Medulla oblongata (tissue), 1 donor: Measurements from ENCODE around the gene BBX.

Experiments
- DNase-seq: peaks from one replicate; pipeline ENCODE4 v3.0.0-alpha.2; 2015; ENCODE audit errors: extremely low spot score

BBX gene

GRCh38 chr3:107837895-107838612 lies 315.3 kb downstream of the BBX start:
- DNase-seq = no peak

DNA sequence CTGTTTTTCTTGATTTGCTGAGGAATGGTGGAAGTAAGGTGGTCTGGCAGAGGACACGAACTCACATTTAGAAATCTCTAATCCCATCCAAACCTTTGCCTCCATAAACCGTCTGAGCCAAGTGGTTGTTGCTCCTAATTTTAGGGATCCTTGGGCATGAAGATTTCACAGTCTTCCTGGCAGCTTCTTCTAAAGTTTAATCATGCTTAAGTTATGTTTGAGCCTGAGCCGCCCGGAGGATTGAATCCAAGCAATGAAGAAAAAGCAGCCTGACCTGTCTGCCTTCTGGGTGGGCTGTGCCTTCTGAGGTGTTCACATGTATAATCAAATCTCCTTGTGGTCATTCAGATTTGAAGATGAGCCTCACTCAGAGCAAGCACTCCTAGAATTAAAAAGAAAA lies 319.1 kb downstream of the BBX start:
- no peak for DNase-seq

- no peak for DNase-seq
These were observed 320.2 kb downstream of the BBX start for GRCh38 chr3:107842940-107843339.

DNA sequence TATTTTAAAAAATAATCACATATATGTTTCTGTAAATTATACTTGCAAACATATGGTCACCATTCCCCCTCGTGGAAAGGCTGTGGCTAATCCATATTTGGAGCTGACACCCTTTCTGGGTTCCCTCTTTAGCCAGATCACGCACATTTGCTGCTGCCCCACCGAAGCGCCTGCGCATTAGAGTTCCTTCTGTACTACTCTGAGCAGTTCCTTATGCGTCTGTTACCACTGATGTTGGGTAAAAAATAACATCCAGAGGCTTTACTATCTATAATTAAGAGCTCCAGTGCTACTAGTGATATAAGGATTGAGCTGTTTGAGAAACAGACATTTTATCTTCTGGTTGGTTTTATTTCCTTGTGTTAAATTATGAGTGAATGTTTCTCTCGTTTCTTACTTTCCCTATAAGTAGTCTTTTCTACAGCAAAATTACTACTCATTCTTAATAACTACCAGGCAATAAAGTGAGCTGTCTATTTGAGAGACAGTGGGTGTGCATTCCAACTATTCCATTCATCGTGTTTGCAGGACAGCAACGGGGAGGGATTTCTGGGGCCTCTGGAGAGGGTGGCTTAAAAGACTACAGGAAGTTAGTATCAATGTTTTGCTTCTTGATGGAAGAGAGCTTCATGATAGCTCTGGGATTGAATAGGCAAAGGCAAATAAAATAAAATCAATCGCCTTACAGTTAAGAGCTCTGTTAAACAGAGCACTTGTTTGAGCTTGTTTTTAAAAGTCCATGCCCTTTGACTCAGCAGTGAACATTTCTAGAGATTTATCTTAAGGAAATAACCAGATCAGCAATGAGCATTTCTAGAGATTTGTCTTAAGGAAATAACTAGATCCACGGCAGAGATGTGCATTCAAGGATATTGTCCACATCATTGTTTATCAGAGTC lies 322.9 kb downstream of the BBX start:
- no peak for DNase-seq

DNA sequence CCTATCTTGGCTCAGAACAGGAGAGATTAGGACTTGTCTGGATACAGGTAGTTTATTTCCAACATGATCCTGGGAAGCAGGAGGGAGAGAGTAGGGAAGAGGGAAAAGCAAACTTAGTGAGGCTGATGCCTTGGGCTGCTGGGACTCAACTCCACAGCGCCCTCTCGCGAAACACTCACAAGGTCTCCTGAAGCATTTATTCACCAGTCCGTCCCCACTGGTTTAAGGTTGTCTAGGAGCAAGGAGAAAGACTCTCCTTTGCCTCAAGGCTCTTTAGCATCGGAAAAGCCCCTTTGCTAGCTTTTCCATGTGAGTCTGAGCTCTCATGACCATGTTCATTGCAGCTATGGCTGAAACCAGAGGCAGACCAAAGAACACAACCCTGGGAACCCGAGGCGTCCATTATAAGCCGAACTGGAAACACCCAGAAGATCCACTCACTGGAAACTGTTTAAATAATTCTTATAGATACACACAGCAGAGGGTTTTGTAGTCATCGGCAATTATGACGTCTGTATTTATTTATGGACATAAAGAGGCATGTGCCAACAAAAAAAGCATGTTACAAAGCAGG lies 323.6 kb downstream of the BBX start:
- DNase-seq = peak; percentile 84

DNA sequence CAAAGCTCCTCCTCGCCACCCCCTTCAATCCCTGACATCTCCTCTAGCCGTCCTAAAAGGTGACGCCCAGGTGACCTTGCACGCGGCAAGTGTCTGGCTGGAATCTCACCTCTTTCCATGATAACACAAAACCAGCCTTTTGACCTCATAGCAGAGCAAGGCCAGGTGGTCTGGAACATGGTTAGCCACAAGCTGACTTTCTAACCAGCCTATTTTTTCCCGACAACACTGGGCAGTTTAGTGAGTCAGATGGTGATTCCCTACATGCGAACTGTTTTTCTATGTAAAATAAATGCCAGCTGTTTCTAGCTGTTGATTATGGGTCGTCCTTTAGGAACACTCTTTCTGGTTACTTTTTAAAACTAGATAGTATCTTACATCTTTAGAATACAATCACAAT lies 325.0 kb downstream of the BBX start:
- DNase-seq = no peak

GRCh38 chr3:107848351-107848915 lies 325.7 kb downstream of the BBX start:
- no peak for DNase-seq

GRCh38 chr3:107850681-107851080 lies 327.9 kb downstream of the BBX start:
- DNase-seq = no peak

DNA sequence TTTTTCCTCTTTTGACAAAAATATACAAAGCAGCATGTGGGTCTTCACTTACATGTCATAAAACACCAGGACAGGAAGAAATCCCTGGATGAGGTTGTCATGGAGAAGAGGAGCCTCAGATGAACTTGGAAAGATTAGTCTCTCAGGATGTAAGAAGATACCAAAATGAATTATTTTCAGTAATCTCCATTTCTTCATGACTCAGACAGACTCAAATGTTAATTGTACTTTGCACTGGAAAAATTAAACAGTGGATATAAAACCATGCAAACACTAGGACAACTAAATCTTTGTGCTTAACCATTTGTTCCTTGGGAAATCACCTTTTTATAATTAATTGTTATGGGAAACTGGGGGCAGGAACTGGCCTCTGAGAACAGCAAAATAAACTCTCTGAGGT lies 331.1 kb downstream of the BBX start:
- no peak for DNase-seq

DNA sequence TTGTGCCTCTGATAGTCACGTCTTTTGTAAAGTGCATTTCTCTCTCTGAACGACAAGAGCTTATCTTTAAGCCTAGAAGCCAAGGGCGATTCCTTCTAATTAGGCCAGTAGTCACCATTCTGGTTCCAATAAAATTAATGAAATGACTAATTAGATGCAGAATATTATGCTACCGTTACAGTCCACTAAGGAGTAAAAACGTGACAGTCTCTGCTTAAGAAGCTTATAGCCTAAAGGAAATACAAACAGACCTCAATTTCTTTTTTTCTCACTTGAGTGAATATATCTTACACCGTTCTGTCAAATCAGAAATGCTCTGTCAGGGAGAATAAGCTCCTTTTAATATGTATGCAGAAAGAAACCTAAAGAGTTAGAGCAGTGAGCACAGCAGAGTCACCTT lies 332.0 kb downstream of the BBX start:
- no peak for DNase-seq

GRCh38 chr3:107855710-107856109 lies 332.9 kb downstream of the BBX start:
- no peak for DNase-seq

GRCh38 chr3:107857854-107858253 lies 335.1 kb downstream of the BBX start:
- no peak for DNase-seq

DNA sequence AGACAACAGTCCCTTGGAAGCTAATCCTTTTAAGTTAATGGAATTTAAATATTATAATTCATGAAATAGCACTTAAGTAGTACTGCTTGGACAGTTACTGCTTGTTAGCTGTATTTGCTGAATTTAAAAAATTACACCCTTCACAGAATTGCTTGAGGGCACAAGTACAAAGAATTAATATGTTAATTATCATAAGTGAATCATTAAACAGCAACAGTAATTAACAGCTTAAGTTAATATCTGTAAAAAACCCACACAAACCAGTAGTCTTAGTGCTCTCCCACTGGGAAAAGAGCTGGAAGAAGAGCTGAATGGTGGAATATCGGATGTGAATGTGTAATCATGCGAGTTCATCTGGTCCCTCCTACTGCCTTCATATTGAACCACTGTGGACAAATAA lies 336.1 kb downstream of the BBX start:
- no peak for DNase-seq
